GM12873 (cell line): ENCODE measurements around the gene UAP1.

ENCODE experiments used
- TF ChIP-seq, protein P1 (sequence below): IDR thresholded peaks from 2 replicates; pipeline ENCODE4 v1.5.1; 2012; ENCODE audit warnings: low read depth, mild to moderate bottlenecking, moderate library complexity, low read length, control low read depth; ENCODE audit not compliant: insufficient read depth; ENCODE audit errors: missing control alignments

The UAP1 gene

GRCh38 chr1:162565460-162565859 is 3.9 kb downstream of the UAP1 start:
- TF ChIP-seq, protein P1, sequence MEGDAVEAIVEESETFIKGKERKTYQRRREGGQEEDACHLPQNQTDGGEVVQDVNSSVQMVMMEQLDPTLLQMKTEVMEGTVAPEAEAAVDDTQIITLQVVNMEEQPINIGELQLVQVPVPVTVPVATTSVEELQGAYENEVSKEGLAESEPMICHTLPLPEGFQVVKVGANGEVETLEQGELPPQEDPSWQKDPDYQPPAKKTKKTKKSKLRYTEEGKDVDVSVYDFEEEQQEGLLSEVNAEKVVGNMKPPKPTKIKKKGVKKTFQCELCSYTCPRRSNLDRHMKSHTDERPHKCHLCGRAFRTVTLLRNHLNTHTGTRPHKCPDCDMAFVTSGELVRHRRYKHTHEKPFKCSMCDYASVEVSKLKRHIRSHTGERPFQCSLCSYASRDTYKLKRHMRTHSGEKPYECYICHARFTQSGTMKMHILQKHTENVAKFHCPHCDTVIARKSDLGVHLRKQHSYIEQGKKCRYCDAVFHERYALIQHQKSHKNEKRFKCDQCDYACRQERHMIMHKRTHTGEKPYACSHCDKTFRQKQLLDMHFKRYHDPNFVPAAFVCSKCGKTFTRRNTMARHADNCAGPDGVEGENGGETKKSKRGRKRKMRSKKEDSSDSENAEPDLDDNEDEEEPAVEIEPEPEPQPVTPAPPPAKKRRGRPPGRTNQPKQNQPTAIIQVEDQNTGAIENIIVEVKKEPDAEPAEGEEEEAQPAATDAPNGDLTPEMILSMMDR = no peak

DNA sequence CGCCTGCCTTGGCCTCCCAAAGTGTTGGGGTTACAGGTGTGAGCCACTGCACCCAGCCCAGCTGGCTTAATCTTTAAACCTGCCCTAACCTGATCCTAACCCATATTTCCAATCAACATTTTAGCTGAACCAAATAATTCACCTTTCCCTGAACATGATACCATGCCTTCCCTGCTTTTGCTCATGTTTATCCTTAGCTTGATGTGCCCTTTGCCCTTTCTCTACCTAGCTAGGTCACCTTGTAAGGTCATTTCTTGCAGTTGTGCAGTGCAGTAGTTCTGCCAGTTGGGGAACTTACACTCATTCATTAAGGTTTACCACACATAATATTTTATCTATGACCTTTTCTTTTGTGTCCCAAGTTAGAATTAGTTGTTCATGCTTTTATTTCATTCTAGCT is 5.3 kb downstream of the UAP1 start:
- TF ChIP-seq, protein P1 = no peak

DNA sequence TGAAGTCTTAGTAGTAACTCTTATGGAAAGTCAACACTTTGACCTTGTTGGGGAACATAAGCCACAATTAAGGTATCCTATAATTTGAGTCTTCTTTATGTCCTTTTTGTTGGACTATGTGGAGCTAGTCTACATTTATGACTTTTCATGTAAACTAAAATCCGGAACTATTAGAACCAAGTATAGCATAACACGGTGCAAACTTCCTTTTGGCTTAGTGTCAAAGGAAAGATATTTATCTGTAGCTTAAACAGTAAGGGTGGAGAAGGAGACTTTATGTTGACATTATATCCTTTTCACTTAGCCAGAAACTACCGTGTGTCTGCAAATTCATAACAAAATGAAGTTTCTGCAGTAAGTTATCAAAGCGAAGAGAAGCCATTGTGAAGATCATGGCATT is 7.3 kb downstream of the UAP1 start:
- TF ChIP-seq, protein P1 = no peak

DNA sequence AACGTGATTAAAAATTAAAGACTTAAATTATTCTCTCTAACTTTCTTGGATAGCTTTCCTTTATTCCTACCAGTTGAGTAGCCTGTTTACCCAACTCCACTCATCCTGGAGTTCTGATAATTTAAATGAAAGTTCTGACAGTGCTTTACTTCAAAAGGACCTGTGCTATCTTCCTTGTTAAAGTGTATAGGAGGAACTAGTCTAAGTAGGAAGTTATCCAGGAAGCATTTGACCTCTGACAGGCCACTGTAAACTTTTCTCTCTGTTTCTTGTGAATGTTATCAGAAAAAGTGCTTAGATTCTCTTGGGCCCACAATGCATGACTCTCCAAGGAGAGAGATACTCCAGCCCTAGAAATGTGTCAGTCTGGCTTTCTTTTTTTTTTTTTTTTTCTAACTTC is 9.2 kb downstream of the UAP1 start:
- TF ChIP-seq, protein P1 = no peak

DNA sequence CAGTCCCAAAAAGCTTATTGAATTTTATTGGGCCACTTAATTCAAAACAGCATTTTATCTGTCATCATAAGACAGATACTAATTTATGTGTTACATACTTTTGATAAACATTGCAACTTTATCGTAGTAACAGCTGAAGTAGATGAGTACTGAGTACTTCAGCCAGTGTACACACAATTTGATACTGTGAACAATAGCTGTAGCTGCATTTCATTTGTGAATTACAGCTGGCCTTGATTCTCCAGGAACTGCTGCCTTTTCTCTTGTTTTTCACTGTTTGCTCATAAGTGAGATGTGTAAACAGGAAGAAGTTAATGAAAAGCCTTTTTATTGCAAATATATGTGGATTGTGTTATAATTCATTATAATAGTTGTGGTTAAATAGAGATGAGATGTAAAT is 10.2 kb downstream of the UAP1 start:
- TF ChIP-seq, protein P1 = no peak

DNA sequence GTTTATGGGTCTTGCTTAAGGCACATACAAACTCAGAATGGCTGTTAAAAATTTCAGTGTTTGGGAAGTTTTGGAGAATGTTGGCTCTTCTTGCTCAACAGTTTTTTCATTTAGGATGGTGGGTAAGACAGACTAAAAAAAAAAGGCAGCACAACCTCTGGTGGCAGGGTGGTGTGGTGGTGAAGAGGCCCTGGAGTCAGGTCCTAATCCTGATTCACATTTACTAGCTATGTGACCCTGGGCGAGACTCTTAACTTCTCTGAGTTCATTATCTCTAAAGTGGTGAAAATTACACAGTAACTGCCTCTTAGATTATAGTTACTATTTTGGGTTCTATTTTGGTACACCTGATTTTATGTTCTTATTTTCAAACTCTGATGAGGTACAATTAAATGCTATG is 11.6 kb downstream of the UAP1 start:
- TF ChIP-seq, protein P1 = no peak

- TF ChIP-seq, protein P1 = no peak
These were observed 16.7 kb downstream of the UAP1 start for GRCh38 chr1:162578071-162578700.
